GM12892 (cell line): Measurements from ENCODE around the gene SLC17A3.

Experiments
- POLR2A ChIP-seq: IDR thresholded peaks from 2 replicates; pipeline ENCODE4 v1.6.1; 2011; ENCODE audit warnings: low read depth, low read length, control low read depth
- TAF1 ChIP-seq: IDR thresholded peaks from 2 replicates; pipeline ENCODE4 v1.6.1; 2011; ENCODE audit warnings: low read depth, mild to moderate bottlenecking, control low read depth, low read length, borderline replicate concordance

DNA sequence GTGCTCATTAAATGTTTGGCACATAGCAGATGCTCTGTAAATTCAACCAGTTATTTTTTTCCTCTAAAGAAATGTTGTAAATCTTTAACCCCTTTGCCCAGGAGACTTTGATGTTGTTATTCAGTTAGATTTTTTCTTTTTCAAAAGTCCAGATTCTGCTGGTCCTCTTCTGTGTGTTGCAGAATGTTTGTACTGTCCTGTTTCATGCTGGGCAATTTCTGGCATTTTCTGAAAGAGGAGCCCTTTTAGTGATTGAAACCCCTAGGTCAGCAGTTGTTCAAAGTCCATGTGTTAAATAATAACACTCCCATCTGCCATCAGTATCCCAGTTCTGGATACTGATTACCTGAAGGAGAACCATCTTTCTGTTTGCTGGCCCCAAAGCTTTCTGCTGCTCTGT, 40.9 kb downstream of the SLC17A3 start:
- no peak for TF ChIP-seq POLR2A
- TF ChIP-seq TAF1: no peak
